GM12875 (cell line): ENCODE results near the gene LPCAT1.
"Not testable (repeated sequence)": the region's sequence is repeated elsewhere in the genome, so short reads cannot be mapped to it uniquely, and the experiment has no call there.

Source experiments
- H3K4me3 ChIP-seq: one replicate; pipeline ENCODE4 v1.5.1; 2011; ENCODE audit warnings: low read depth, low read length, control low read depth
- TF ChIP-seq, protein P1 (sequence below): IDR thresholded peaks from 2 replicates; pipeline ENCODE4 v1.5.1; 2011; ENCODE audit warnings: low read depth, mild to moderate bottlenecking, control low read depth, inconsistent platforms, low read length, moderate library complexity, borderline replicate concordance; ENCODE audit not compliant: insufficient read depth

The LPCAT1 gene, protein sequence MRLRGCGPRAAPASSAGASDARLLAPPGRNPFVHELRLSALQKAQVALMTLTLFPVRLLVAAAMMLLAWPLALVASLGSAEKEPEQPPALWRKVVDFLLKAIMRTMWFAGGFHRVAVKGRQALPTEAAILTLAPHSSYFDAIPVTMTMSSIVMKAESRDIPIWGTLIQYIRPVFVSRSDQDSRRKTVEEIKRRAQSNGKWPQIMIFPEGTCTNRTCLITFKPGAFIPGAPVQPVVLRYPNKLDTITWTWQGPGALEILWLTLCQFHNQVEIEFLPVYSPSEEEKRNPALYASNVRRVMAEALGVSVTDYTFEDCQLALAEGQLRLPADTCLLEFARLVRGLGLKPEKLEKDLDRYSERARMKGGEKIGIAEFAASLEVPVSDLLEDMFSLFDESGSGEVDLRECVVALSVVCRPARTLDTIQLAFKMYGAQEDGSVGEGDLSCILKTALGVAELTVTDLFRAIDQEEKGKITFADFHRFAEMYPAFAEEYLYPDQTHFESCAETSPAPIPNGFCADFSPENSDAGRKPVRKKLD

DNA sequence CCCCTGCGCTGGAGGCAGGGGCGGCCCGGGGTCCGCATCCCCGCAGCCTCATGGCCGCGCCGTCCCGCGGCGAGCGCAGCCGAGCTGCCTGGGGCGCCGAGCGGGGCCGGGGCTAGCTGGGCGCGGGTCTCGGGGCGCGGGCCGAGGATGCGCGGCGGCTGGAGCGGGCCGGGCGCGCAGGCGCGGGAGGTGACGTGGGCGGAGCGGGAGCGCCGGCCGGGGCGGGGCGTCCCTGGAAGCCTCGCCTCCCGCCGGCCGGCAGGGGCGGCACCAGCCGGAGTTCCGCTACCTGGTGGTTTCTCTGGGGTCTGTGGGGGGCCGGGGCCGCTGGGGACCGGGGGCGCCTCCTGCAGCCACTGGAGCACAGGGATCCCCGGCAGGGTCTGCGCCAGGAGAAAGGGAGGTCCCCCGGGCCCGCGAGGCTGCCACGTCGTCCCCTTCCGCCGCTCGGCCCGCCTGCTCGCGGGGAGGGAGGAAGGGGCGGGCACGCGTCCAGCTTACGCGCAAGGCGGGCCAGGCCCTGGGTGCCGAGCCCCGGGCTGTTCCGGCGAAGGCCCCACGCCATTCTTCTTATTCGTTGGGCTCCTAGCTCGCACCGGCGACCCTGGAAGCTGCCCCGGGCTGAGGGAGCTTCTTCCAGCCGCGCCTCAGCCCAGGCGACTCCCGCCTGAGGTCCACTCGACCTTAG is at the start of gene LPCAT1:
Gene LPCAT1, minus strand, starts transcription at position 168 of the 688 bp plus-strand sequence. Its CDS starts 116 bp downstream, at position 52.
- H3K4me3 ChIP-seq, result peak within 1 kb of the TSS; percentile 65
- TF ChIP-seq, protein P1, sequence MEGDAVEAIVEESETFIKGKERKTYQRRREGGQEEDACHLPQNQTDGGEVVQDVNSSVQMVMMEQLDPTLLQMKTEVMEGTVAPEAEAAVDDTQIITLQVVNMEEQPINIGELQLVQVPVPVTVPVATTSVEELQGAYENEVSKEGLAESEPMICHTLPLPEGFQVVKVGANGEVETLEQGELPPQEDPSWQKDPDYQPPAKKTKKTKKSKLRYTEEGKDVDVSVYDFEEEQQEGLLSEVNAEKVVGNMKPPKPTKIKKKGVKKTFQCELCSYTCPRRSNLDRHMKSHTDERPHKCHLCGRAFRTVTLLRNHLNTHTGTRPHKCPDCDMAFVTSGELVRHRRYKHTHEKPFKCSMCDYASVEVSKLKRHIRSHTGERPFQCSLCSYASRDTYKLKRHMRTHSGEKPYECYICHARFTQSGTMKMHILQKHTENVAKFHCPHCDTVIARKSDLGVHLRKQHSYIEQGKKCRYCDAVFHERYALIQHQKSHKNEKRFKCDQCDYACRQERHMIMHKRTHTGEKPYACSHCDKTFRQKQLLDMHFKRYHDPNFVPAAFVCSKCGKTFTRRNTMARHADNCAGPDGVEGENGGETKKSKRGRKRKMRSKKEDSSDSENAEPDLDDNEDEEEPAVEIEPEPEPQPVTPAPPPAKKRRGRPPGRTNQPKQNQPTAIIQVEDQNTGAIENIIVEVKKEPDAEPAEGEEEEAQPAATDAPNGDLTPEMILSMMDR, result no peak

GRCh38 chr5:1571875-1572274 is 48.1 kb upstream of the LPCAT1 start:
- not testable (repeated sequence) for H3K4me3 ChIP-seq

DNA sequence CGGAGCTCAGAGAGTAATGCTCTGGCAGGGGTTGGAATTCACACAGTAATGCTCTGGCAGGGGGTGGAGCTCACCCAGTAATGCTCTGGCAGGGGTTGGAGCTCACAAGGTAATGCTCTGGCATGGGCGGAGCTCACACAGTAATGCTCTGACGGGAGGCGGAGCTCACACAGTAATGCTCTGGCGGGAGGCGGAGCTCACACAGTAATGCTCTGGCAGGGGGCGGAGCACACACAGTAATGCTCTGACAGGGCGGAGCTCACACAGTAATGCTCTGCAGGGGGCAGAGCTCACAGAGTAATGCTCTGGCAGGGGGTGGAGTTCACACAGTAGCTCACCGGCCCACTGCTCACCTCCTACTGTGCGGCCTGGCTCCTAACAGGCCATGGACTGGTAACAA is 47.2 kb upstream of the LPCAT1 start:
- TF ChIP-seq, protein P1, result no peak
- H3K4me3 ChIP-seq, result no peak overlapping the region

DNA sequence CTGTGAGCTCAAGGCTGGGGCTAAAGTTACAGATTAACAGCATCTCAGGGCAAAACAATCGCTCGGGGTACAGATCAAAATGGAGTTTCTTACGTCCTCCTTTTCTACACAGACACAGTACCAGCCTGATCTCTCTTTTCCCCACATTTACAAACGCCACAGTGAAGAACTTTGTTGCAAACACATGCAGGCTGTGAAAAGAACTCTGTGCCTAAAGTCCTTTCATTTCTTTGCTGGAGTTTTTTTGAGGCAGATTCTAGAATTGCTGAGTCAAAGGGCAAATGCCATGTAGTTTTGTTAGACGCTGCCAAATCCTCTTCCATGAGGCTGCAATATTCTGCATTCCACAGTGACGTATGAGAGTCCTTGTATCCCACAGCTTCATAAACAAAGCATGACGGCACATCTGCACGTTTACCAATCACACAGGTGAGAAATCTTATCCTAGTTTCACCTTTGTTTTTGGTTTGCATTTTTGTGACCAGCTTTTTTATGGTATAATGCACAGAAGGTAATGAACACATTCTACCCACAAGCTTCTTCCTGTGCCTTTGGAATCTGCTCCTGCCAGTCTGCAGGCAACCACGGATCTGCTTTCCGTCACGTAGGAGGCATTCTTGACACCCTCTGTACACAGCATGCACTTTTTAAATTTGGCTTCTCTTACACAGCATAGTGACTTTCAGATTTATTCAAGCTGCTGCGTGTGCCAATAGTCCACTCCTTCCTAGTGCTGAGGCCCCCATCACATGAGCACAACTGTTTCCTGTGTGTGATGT is 44.6 kb upstream of the LPCAT1 start:
- no peak overlapping the region for H3K4me3 ChIP-seq
- TF ChIP-seq, protein P1, result no peak

GRCh38 chr5:1567527-1568200 is 43.9 kb upstream of the LPCAT1 start:
- H3K4me3 ChIP-seq, result not testable (repeated sequence)

DNA sequence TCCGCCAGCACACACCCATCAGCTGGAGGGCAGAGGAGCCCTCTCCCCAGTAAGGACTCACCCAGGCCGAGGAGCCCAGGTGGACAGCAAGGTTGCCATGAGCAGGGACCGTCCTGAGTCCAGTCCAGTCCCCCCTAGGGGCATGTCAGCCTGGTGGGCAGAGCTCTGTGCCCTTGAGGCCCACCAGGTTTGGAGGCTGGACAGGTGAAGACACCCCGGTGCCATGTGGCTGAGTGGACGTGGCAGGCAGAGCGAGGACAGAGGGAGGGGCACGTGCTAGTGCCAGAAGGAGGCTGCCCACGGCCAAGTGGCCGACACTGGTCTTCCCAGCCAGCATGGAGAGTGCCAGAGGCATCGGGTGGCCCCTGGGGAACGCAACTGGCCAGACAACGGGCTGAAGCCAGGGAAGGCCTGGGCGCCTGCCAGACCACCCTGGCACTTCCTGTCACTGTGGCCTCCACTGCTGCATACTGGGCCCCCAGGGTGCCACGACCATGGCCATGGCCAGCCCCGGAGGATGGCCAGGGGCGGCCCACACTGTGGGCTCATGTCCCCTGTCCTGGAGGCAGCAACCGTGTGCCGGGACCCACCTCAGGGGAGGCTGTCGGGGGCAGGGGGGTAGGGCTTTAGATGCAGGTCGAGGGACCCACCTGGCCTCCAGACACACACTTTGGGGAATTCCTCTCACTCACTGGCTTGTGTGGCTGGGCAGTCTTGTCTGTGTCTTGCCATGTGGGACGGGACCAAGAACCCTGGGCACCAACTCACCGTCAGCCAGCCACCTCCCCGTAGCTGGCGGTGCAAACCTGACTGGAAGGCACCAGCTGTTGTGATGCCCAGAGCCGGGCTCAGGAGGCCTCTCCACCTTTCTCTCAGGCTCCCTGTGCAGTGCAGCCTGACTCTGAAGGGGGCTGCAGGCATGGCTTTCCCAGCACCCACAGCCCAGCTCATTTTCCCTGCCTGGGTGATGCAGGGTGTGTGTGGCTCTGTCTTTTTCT is 42.3 kb upstream of the LPCAT1 start:
- H3K4me3 ChIP-seq, result no peak overlapping the region
- TF ChIP-seq, protein P1, result no peak
